ENCODE measurements around the gene ARFGEF2.
"Not testable (repeated sequence)": the region's sequence is repeated elsewhere in the genome, so short reads cannot be mapped to it uniquely, and the experiment has no call there.

ARFGEF2 gene

GRCh38 chr20:48928832-48929725, 7.6 kb downstream of the ARFGEF2 start:
- DNase-seq (no peak), ATAC-seq (replicated peaks) (no peak)
- Mint-ChIP-seq H3K4me3 (no peak overlapping the region), H3K9me3 (no peaks in the 10 kb centered on the region), H3K4me1 (peaks cover 23 to 33% of the 10 kb centered on the region in 2 donors), H3K36me3 (peaks cover 4 to 13% of the 10 kb centered on the region in 2 donors), H3K27ac (no peak overlapping the region), H3K27me3 (no peaks in the 10 kb centered on the region)

GRCh38 chr20:48930035-48930434, 8.5 kb downstream of the ARFGEF2 start:
- no peaks in the 10 kb centered on the region for H3K9me3 Mint-ChIP-seq
- H3K4me1 Mint-ChIP-seq = peaks cover 21 to 31% of the 10 kb centered on the region in 2 donors
- no peak overlapping the region for H3K4me3 Mint-ChIP-seq
- ATAC-seq (replicated peaks) = no peak
- no peaks in the 10 kb centered on the region for H3K27me3 Mint-ChIP-seq
- H3K36me3 Mint-ChIP-seq = peaks cover 6 to 20% of the 10 kb centered on the region in 2 donors
- H3K27ac Mint-ChIP-seq = no peak overlapping the region
- DNase-seq = no peak

GRCh38 chr20:48930878-48931277, 9.4 kb downstream of the ARFGEF2 start:
- DNase-seq (no peak), ATAC-seq (replicated peaks) (no peak)
- no peaks in the 10 kb centered on the region for H3K27me3 Mint-ChIP-seq
- peaks cover 6 to 20% of the 10 kb centered on the region in 2 donors for H3K36me3 Mint-ChIP-seq
- H3K4me3 Mint-ChIP-seq = no peak overlapping the region
- no peak overlapping the region for H3K27ac Mint-ChIP-seq
- H3K9me3 Mint-ChIP-seq = no peaks in the 10 kb centered on the region
- peaks cover 20 to 25% of the 10 kb centered on the region in 2 donors for H3K4me1 Mint-ChIP-seq

GRCh38 chr20:48931527-48932374, 10.2 kb downstream of the ARFGEF2 start:
- Mint-ChIP-seq H3K27ac (no peak overlapping the region), H3K9me3 (no peaks in the 10 kb centered on the region), H3K36me3 (peaks cover 6 to 16% of the 10 kb centered on the region in 2 donors), H3K4me1 (peaks cover 12 to 16% of the 10 kb centered on the region in 2 donors), H3K27me3 (no peaks in the 10 kb centered on the region), H3K4me3 (no peak overlapping the region)
- ATAC-seq (replicated peaks) (no peak), DNase-seq (no peak)

- Mint-ChIP-seq H3K27me3 (no peaks in the 10 kb centered on the region), H3K4me1 (peaks cover 10 to 16% of the 10 kb centered on the region in 2 donors), H3K4me3 (no peak overlapping the region), H3K9me3 (no peaks in the 10 kb centered on the region), H3K27ac (no peak overlapping the region), H3K36me3 (peaks cover 5 to 11% of the 10 kb centered on the region in 2 donors)
- ATAC-seq (replicated peaks) = no peak
- DNase-seq = no peak
Observed at GRCh38 chr20:48932375-48932941, 10.9 kb downstream of the ARFGEF2 start.

- ATAC-seq (replicated peaks) = no peak
- peaks cover 5 to 11% of the 10 kb centered on the region in 2 donors for H3K36me3 Mint-ChIP-seq
- peaks cover 8 to 18% of the 10 kb centered on the region in 2 donors for H3K4me1 Mint-ChIP-seq
- no peak overlapping the region for H3K4me3 Mint-ChIP-seq
- H3K9me3 Mint-ChIP-seq = no peaks in the 10 kb centered on the region
- DNase-seq = no peak
- no peak overlapping the region for H3K27ac Mint-ChIP-seq
- H3K27me3 Mint-ChIP-seq = no peaks in the 10 kb centered on the region
Observed at GRCh38 chr20:48933017-48933766, 11.7 kb downstream of the ARFGEF2 start.

- not testable (repeated sequence) for ATAC-seq (replicated peaks); DNase-seq; H3K4me3 Mint-ChIP-seq; H3K27ac Mint-ChIP-seq; H3K9me3 Mint-ChIP-seq; H3K27me3 Mint-ChIP-seq
- peaks cover 8 to 18% of the 10 kb centered on the region in 2 donors for H3K4me1 Mint-ChIP-seq
- peaks cover 5 to 11% of the 10 kb centered on the region in 2 donors for H3K36me3 Mint-ChIP-seq
Observed at GRCh38 chr20:48934273-48934877, 12.9 kb downstream of the ARFGEF2 start.

- not testable (repeated sequence) for DNase-seq, H3K9me3 Mint-ChIP-seq
- peak overlapping the region; percentile 10 for H3K27ac Mint-ChIP-seq
Observed at GRCh38 chr20:48934966-48935365, 13.5 kb downstream of the ARFGEF2 start.

GRCh38 chr20:48936178-48936577, 14.7 kb downstream of the ARFGEF2 start:
- H3K4me3 Mint-ChIP-seq; DNase-seq; H3K27me3 Mint-ChIP-seq; H3K9me3 Mint-ChIP-seq; H3K27ac Mint-ChIP-seq; ATAC-seq (replicated peaks): not testable (repeated sequence)
- Mint-ChIP-seq H3K36me3 (peaks cover 7 to 11% of the 10 kb centered on the region in 2 donors), H3K4me1 (peaks cover 10 to 18% of the 10 kb centered on the region in 2 donors)

More at GRCh38 chr20:48934966-48935365, 13.5 kb downstream of the ARFGEF2 start:
- not testable (repeated sequence) for ATAC-seq (replicated peaks); H3K27me3 Mint-ChIP-seq; H3K4me3 Mint-ChIP-seq
- Mint-ChIP-seq H3K4me1 (peaks cover 10 to 18% of the 10 kb centered on the region in 2 donors), H3K36me3 (peaks cover 5 to 11% of the 10 kb centered on the region in 2 donors)

GRCh38 chr20:48937674-48938073, 16.2 kb downstream of the ARFGEF2 start:
- ATAC-seq (replicated peaks) = no peak
- no peak for DNase-seq
- H3K27ac Mint-ChIP-seq = no peak overlapping the region
- H3K27me3 Mint-ChIP-seq = no peaks in the 10 kb centered on the region
- no peak overlapping the region for H3K4me3 Mint-ChIP-seq
- H3K4me1 Mint-ChIP-seq = peaks cover 10 to 18% of the 10 kb centered on the region in 2 donors
- H3K9me3 Mint-ChIP-seq = no peaks in the 10 kb centered on the region
- H3K36me3 Mint-ChIP-seq = peaks cover 7 to 17% of the 10 kb centered on the region in 2 donors

GRCh38 chr20:48938670-48939069, 17.2 kb downstream of the ARFGEF2 start:
- Mint-ChIP-seq H3K27me3 (no peaks in the 10 kb centered on the region), H3K4me3 (no peak overlapping the region), H3K9me3 (no peaks in the 10 kb centered on the region), H3K4me1 (peaks cover 6 to 18% of the 10 kb centered on the region in 2 donors), H3K27ac (no peak overlapping the region), H3K36me3 (peaks cover 5 to 12% of the 10 kb centered on the region in 2 donors)
- DNase-seq = no peak
- ATAC-seq (replicated peaks) = no peak

- Mint-ChIP-seq H3K36me3 (peaks cover 6% of the 10 kb centered on the region in 2 donors), H3K27me3 (no peaks in the 10 kb centered on the region), H3K4me3 (no peak overlapping the region), H3K9me3 (no peaks in the 10 kb centered on the region), H3K4me1 (peaks cover 2 to 8% of the 10 kb centered on the region in 2 donors), H3K27ac (no peak overlapping the region)
- DNase-seq (no peak), ATAC-seq (replicated peaks) (no peak)
Observed at GRCh38 chr20:48940170-48940569, 18.7 kb downstream of the ARFGEF2 start.

- no peaks in the 10 kb centered on the region for H3K27me3 Mint-ChIP-seq
- DNase-seq (no peak), ATAC-seq (replicated peaks) (no peak)
- H3K4me3 Mint-ChIP-seq = no peak overlapping the region
- H3K9me3 Mint-ChIP-seq = no peaks in the 10 kb centered on the region
- H3K36me3 Mint-ChIP-seq = peaks cover 10 to 11% of the 10 kb centered on the region in 2 donors
- no peak overlapping the region for H3K27ac Mint-ChIP-seq
- H3K4me1 Mint-ChIP-seq = peaks cover 2 to 14% of the 10 kb centered on the region in 2 donors
Observed at GRCh38 chr20:48941467-48941866, 20.0 kb downstream of the ARFGEF2 start.

Data from stimulated activated naive B cell treated with anti-CD40 and anti-IgM and Interleukin-4, amounts not matched to agents 10 μg/mL and 1 μg/mL and 100 μg/mL, for 72 hours (primary cell).